K562 treated with DMSO at 1 percent for 24 hours (cell line): ENCODE data around the gene APOA4. TPM values are rescaled to one million over a fixed set of nuclear protein-coding genes. Genes with fewer than 3 reads are reported as not detected.

Experiments
- total RNA-seq: library from RNA; unstranded; fragments of 300-600 nt; gene quantifications from 2 replicates; pipeline ENCODE4 v1.2.3, GENCODE V29; 2022; ENCODE audit warnings: low read depth; ENCODE audit not compliant: insufficient read depth

Gene APOA4
- total RNA-seq: not detected in 2 replicates

DNA sequence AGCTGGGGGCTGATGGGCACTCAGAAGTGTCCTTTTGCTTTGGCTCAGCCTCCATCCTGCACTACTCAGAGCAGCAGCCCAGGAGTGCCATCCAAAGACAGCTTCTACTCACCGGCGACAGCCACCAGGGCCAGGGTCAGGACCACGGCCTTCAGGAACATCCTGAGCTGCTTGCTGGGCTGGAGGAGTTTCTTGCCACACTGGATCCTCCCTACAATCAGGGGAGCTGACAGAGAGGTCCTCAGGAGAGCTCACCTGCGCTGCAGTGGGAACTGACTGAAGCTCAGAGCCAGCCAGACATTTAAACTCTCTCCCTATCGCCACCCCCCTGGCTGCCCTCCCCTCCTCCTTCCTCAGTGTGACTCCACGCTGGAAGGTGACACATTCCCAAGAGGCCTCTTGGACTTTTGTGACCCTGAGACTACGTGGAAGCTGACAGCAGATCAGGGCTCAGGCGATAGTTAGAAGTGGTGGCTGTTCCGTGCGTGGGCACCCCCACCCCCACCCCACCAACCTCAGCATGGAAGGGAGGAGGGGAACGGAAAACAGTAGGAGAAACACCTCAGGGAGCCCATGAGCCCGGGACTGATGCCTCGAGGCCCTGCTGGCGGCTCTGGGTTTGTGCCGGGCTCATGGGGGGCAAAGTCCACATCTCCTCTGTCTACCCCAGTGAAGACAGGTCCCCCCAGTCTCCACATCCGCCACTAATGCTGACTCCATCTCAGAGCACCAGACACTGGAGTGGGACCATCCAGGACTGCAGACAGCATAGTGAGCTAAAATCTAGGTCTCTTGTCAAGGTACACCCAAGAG lies at the start of gene APOA4:
APOA4 (minus strand) TSS at position 274 of the 813 bp plus-strand sequence; CDS start at position 161, 113 bp downstream.

DNA sequence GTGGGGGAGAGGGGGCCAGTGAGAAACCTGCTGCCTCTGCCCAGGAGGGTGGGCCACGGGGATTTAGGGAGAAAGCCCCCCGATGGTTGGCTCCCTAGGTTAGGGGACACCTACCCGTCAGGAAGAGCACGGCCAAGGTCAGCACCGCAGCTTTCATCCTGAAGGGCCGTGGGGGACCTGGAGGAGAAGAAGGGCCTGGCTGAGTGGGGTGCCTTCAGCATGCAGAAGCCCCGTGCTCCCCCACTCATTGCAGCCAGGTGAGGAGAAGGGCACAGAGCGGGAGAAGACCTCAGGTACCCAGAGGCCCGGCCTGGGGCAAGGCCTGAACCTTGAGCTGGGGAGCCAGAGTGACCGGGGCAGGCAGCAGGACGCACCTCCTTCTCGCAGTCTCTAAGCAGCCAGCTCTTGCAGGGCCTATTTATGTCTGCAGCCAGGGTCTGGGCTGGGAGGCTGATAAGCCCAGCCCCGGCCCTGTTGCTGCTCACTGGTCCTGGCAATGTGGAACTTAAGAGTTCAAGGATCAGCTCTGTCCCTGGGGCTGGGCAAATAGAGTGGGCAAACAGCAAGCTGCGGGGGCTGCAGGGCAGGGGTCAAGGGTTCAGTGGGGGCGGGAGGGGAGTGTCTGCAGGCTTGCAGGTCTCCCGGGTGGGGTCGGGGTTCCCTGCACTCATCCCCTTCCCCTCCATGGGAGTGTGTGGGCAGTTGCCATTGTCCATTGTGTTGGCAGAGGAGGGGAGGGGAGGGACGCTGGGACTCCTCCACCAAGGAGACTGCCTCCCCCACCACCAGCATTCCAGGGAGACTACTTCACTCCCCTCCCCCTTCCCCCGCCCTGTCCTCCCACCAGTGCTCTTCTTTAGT lies 14.4 kb upstream of the APOA4 start, which contains the start of gene APOA1:
APOA1 (minus strand) TSS at position 392 of the 861 bp plus-strand sequence; CDS start at position 157, 235 bp downstream.

DNA sequence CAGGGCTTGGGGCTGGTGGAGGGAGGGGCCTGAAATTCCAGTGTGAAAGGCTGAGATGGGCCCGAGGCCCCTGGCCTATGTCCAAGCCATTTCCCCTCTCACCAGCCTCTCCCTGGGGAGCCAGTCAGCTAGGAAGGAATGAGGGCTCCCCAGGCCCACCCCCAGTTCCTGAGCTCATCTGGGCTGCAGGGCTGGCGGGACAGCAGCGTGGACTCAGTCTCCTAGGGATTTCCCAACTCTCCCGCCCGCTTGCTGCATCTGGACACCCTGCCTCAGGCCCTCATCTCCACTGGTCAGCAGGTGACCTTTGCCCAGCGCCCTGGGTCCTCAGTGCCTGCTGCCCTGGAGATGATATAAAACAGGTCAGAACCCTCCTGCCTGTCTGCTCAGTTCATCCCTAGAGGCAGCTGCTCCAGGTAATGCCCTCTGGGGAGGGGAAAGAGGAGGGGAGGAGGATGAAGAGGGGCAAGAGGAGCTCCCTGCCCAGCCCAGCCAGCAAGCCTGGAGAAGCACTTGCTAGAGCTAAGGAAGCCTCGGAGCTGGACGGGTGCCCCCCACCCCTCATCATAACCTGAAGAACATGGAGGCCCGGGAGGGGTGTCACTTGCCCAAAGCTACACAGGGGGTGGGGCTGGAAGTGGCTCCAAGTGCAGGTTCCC lies 6.5 kb upstream of the APOA4 start, which contains the start of gene APOC3:
APOC3 (plus strand) TSS at position 383 of the 659 bp plus-strand sequence. CDS start 676 bp downstream, outside the sequence.

DNA sequence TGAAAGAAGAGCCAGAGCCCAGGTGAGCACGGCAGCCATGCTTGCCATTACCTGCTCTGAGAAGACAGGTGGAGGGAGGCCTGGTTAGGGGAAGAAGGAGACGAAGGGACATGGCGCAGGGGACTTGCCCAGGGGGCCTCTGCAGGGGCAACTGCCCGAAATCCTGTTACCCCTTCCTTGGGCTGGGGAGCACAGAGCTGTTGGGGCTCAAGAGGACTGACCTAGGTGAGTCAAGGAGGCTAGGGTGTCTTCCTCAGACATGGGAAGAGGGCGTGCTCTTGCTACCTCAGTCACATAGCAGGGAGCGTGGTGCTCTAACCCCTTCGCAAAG lies 31.3 kb downstream of the APOA4 start, which contains the start of gene APOA5:
APOA5 (minus strand) TSS at position 67 of the 331 bp plus-strand sequence; CDS start at position 48, 19 bp downstream.

DNA sequence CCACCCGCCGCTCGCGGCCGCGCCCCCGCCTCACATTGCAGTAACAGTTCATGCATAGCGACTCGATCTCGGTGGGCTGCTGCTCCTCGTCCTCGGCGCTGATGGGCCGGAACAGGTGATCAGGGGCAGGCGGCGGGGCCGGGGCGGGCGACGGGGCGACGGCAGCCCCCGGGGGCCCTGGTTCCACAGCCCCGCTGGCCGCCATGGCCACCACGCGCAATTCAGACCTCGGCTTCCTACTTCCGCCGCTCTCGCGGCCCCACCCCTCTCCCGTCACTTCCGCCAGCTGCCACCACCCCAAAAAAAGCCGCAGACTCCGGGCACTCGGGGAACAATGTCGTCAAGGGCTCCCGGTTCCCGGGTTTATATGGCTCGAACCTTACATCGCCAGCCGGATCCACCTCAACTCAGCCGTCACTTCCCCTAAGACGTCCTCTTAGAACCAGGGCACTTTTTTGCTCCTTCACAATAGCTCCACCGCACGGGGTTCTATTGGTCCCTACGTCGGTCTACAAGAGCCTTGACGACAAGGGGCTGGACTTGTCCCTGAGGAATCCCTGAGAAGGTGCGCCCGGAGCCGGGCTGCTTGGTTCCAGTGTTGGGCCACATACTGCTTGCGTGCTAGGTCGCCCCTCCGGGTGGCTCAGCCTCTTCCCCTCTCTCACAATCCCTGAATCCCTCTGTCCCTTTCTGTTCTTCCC lies 35.2 kb downstream of the APOA4 start, which contains the start of gene ZPR1:
ZPR1 (minus strand) TSS at position 238 of the 701 bp plus-strand sequence; CDS start at position 205, 33 bp downstream.

DNA sequence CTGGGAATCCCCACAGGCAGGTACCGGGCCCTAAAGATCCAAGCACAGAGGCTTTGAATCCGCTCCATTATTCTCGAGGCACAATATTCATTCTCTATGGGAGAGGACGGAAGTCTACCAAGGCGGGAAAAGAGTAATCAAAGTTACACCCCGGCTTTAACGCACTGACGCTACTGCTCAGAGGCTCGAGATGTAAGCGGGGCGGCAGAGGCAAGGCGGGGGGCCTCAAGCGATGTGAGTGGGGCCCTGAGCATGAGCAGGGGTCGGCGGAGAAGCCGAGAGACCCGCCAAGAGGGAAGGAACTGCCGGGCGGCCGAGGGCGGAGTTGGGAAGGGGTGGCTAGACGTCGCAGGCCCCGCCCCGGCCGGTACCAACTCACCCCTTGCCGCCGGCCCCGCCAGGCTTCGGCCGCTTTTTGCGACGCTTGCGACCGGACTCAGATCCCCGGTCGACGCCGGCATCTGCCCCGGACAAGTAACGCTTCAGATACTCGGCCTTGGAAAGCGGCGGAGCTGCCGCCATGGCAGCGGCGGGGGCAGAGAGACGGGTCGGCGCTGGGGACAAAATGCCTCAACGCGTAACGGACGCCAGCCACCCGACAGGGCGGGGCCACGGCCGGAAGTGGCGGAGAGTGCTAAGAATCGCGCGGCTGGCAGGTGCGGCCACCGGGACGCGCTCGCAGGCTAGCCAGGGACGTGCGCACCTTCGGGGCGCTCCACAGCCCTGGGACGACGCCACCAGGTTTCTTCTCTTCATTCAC lies 50.5 kb downstream of the APOA4 start, which contains the start of gene BUD13:
BUD13 (minus strand) TSS at position 545 of the 760 bp plus-strand sequence; CDS start at position 522, 23 bp downstream.

Other genes with a start within 250 kb of the APOA4 start
- gene BUD13, start 50.3 kb downstream of the APOA4 start, total RNA-seq: 14.5 and 15.7 TPM in 2 replicates
- gene ZPR1, start 35.3 kb downstream of the APOA4 start, total RNA-seq: 28.1 and 31.6 TPM in 2 replicates
- gene APOA5, start 31.4 kb downstream of the APOA4 start, total RNA-seq: not detected in 2 replicates
- not detected in 2 replicates for gene APOC3, start 6.6 kb upstream of the APOA4 start, total RNA-seq
- not detected in 2 replicates for gene APOA1, start 14.3 kb upstream of the APOA4 start, total RNA-seq